SK-N-SH (cell line): ENCODE results near the gene SESN2. TPM values are rescaled to one million over a fixed set of nuclear protein-coding genes. Genes with fewer than 3 reads are reported as not detected.
A peak's percentile ranks its signal among the peaks of the same experiment; 100 is the strongest.

Experiments used
- CTCF ChIA-PET: fragments of 300-600, 350-600 bp; formaldehyde crosslinking; extraction: SDS; loops from one replicate; lab custom pipeline; 2021; lab: Yijun Ruan, JAX
- POLR2A ChIA-PET: fragments of 350-600 bp; sonication (Branson Sonifier 250); formaldehyde crosslinking; extraction: SDS; loops from one replicate; lab custom pipeline; 2020; ENCODE audit warnings: antibody characterized with exemption, inconsistent platforms; lab: Yijun Ruan, JAX
- DNase-seq: peaks from one replicate; pipeline ENCODE4 v3.0.0; 2012
- H2AFZ ChIP-seq: fragments of 200-600 bp; sonication (generic); 2 replicates; pipeline ENCODE4 v1.8.1; 2016; ENCODE audit warnings: antibody characterized with exemption, mild to moderate bottlenecking, low read depth
- H3F3A ChIP-seq: fragments of 200-600 bp; sonication (generic); replicated peaks from 2 replicates; pipeline ENCODE3; 2016; ENCODE audit warnings: antibody characterized with exemption, mild to moderate bottlenecking; ENCODE audit not compliant: insufficient read depth
- H3K27ac ChIP-seq, 2 experiments: fragments of 200-500 bp in 1 of 2; fragments of 200-600 bp in 1 of 2; sonication (Bioruptor generic) in 1 of 2; sonication (generic), shearing (Covaris generic) in 1 of 2; 2 replicates each; pipeline versions ENCODE4 v1.5.1 to v1.6.1; 2014 to 2016; ENCODE audit warnings: low read depth in 2 of 2, inconsistent platforms in 1 of 2, low read length in 1 of 2, mild to moderate bottlenecking in 1 of 2, mixed read lengths in 1 of 2
- H3K27me3 ChIP-seq: fragments of 200-600 bp; sonication (generic), shearing (Covaris generic); 2 replicates; pipeline ENCODE4 v1.6.1; 2016; ENCODE audit warnings: mixed run types; ENCODE audit not compliant: insufficient read depth
- H3K36me3 ChIP-seq, 2 experiments: fragments of 200-500 bp in 1 of 2; fragments of 200-600 bp in 1 of 2; sonication (Bioruptor generic) in 1 of 2; sonication (generic) in 1 of 2; replicated peaks in 1 of 2; 2 replicates each; pipeline versions ENCODE3 to v1.5.1; 2014 to 2016; ENCODE audit warnings: low read length in 1 of 2, mild to moderate bottlenecking in 1 of 2; ENCODE audit not compliant: insufficient read depth in 2 of 2, control insufficient read depth in 1 of 2
- H3K4me1 ChIP-seq, 2 experiments: fragments of 200-500 bp in 1 of 2; fragments of 200-600 bp in 1 of 2; sonication (Bioruptor generic) in 1 of 2; sonication (generic), shearing (Covaris generic) in 1 of 2; 2 replicates each; pipeline versions ENCODE4 v1.5.1 to v1.6.1; 2014 to 2016; ENCODE audit warnings: low read depth in 1 of 2, low read length in 1 of 2, mixed run types in 1 of 2; ENCODE audit not compliant: insufficient read depth in 2 of 2, control insufficient read depth in 1 of 2
- H3K4me2 ChIP-seq: fragments of 200-600 bp; sonication (generic), shearing (Covaris generic); 2 replicates; pipeline ENCODE4 v1.6.1; 2017; ENCODE audit warnings: mixed run types
- H3K4me3 ChIP-seq, 2 experiments: fragments of 200-500 bp in 1 of 2; fragments of 200-600 bp in 1 of 2; sonication (Bioruptor generic) in 1 of 2; sonication (generic), shearing (Covaris generic) in 1 of 2; 2 replicates each; pipeline versions ENCODE4 v1.5.1 to v1.8.1; 2014 to 2016; ENCODE audit warnings: low read depth in 2 of 2, inconsistent platforms in 1 of 2, low read length in 1 of 2, mild to moderate bottlenecking in 1 of 2, mixed read lengths in 1 of 2, moderate library complexity in 1 of 2
- H3K79me2 ChIP-seq: fragments of 200-600 bp; sonication (generic); 2 replicates; pipeline ENCODE4 v1.8.1; 2017; ENCODE audit warnings: mild to moderate bottlenecking; ENCODE audit not compliant: insufficient read depth
- H3K9ac ChIP-seq: fragments of 200-600 bp; sonication (generic); 2 replicates; pipeline ENCODE4 v1.6.1; 2017; ENCODE audit warnings: mixed run types
- H3K9me2 ChIP-seq: fragments of 200-600 bp; sonication (generic); 2 replicates; pipeline ENCODE4 v1.6.1; 2017; ENCODE audit warnings: mixed run types
- H3K9me3 ChIP-seq: fragments of 200-600 bp; sonication (generic); 2 replicates; pipeline ENCODE4 v1.6.1; 2017; ENCODE audit warnings: mixed run types, mild to moderate bottlenecking, moderate library complexity
- H4K20me1 ChIP-seq: fragments of 200-600 bp; sonication (generic); 2 replicates; pipeline ENCODE4 v1.6.1; 2017; ENCODE audit warnings: mild to moderate bottlenecking, mixed run types; ENCODE audit not compliant: insufficient read depth
- CTCF ChIP-seq: fragments of 200-600 bp; sonication (generic); IDR thresholded peaks from 2 replicates; pipeline ENCODE4 v1.6.1; 2017; ENCODE audit warnings: antibody characterized with exemption, mild to moderate bottlenecking, moderate library complexity
- ELF1 ChIP-seq: IDR thresholded peaks from 2 replicates; pipeline ENCODE4 v1.4.0; 2012
- FOXJ3 ChIP-seq: sonication (generic); formaldehyde crosslinking; IDR thresholded peaks from 2 replicates; pipeline ENCODE4 v1.5.1; 2020; ENCODE audit warnings: mild to moderate bottlenecking, missing genetic modification reagents
- GABPA ChIP-seq: IDR thresholded peaks from 2 replicates; pipeline ENCODE4 v1.4.0; 2012; ENCODE audit warnings: low read depth, mild to moderate bottlenecking
- GATA2 ChIP-seq: sonication (generic); formaldehyde crosslinking; IDR thresholded peaks from 2 replicates; pipeline ENCODE4 v1.5.0; 2020; ENCODE audit warnings: mild to moderate bottlenecking, missing genetic modification reagents
- IRF3 ChIP-seq: fragments of 150-350 bp; IDR thresholded peaks from 2 replicates; pipeline ENCODE4 v1.6.1; 2016; ENCODE audit warnings: mild to moderate bottlenecking, low read depth, low read length
- MEF2A ChIP-seq: IDR thresholded peaks from 2 replicates; pipeline ENCODE4 v1.4.0; 2012; ENCODE audit warnings: low read depth, borderline replicate concordance
- MXI1 ChIP-seq: IDR thresholded peaks from 2 replicates; pipeline ENCODE4 v1.6.1; 2012; ENCODE audit warnings: mild to moderate bottlenecking, low read depth, low read length, improper control_type of control experiment
- REST ChIP-seq: IDR thresholded peaks from 2 replicates; pipeline ENCODE4 v1.6.1; 2012; ENCODE audit warnings: mild to moderate bottlenecking, low read depth, low read length, moderate library complexity
- RFX5 ChIP-seq: IDR thresholded peaks from 2 replicates; pipeline ENCODE4 v1.6.1; 2012; ENCODE audit warnings: mild to moderate bottlenecking, improper control_type of control experiment, low read length
- RXRA ChIP-seq: IDR thresholded peaks from 2 replicates; pipeline ENCODE4 v1.4.0; 2012; ENCODE audit warnings: low read depth, mild to moderate bottlenecking, borderline replicate concordance
- SIN3A ChIP-seq: IDR thresholded peaks from 2 replicates; pipeline ENCODE4 v1.6.1; 2012; ENCODE audit warnings: low read depth, mild to moderate bottlenecking, low read length, moderate library complexity, borderline replicate concordance
- SMC3 ChIP-seq: IDR thresholded peaks from 2 replicates; pipeline ENCODE4 v1.6.1; 2012; ENCODE audit warnings: low read depth, low read length, improper control_type of control experiment
- TCF12 ChIP-seq: IDR thresholded peaks from 2 replicates; pipeline ENCODE4 v1.4.0; 2012
- TEAD4 ChIP-seq: IDR thresholded peaks from 2 replicates; pipeline ENCODE4 v1.4.0; 2012; ENCODE audit warnings: mild to moderate bottlenecking, borderline replicate concordance; ENCODE audit not compliant: insufficient read depth
- USF1 ChIP-seq: IDR thresholded peaks from 2 replicates; pipeline ENCODE4 v1.4.0; 2012; ENCODE audit warnings: low read depth, borderline replicate concordance
- YY1 ChIP-seq: IDR thresholded peaks from 2 replicates; pipeline ENCODE4 v1.4.0; 2012; ENCODE audit warnings: low read depth, mild to moderate bottlenecking
- WGBS: methylation state at CpG from one replicate; pipeline ENCODE4 v1.1.6; 2017; ENCODE audit warnings: low lambda C conversion rate; 5-methylcytosine and 5-hydroxymethylcytosine counted together
- polyA plus RNA-seq, 3 experiments: library from polyadenylated mRNA; depleted of rRNA; stranded (reverse); fragments of >200 nt; gene quantifications; 2 replicates each; pipeline ENCODE4 v1.2.3, GENCODE V29; 2012
- TF ChIP-seq, protein P1 (sequence below): IDR thresholded peaks from 2 replicates; pipeline ENCODE4; 2012

The SESN2 gene
- polyA plus RNA-seq, 1 of the 3 experiments (the other 2 are of a cell fraction): 14.1 TPM

DNA sequence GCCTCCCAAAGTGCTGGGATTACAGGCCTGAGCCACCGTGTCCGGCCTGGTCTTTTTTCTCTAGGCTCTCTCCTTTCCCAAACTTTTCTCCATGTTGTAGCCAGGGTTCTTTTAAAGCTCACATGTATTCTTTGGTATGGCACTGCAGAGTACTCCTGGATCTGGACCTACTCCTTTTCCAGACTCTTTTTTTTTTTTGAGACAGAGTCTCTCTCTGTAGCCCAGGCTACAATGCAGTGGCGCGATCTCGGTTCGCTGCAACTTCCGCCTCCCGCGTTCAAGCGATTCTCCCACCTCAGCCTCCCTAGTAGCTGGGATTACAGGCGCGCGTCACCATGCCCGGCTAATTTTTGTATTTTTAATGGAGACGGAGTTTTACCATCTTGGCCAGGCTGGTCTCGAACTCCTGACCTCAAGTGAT lies 68.9 kb downstream of the SESN2 start:
- Histone ChIP-seq H3K4me3 (peak overlapping the region; percentile 48 to 89), H3F3A (peaks cover 11% of the 10 kb centered on the region), H3K9me3 (no peaks in the 10 kb centered on the region), H3K27me3 (no peaks in the 10 kb centered on the region), H3K79me2 (peaks cover 19% of the 10 kb centered on the region; the same call in 1 of the 2 replicates), H3K9ac (peak overlapping the region; percentile 98), H3K4me1 (peaks cover 9% of the 10 kb centered on the region in 2 experiments; a peak in 2 of 4 replicates), H3K4me2 (peak overlapping the region; percentile 97), H3K36me3 (peaks cover 13 to 19% of the 10 kb centered on the region in 2 experiments), H4K20me1 (no peaks in the 10 kb centered on the region), H2AFZ (peak overlapping the region; percentile 99), H3K27ac (peak overlapping the region in 1 of 2 experiments; percentile 93; a peak in 2 of 4 replicates), H3K9me2 (no peaks in the 10 kb centered on the region)
- WGBS: 86% methylated on average over 16 of the region's 16 CpGs
- ChIA-PET CTCF (interaction anchor here (1.1 to 2.4 kb wide), 6 partner anchors 13 to 91 kb away, joined by 3 to 13 read pairs (median 5); no protein-coding TSS in a partner anchor), POLR2A (interaction anchor here (0.5 to 2.1 kb wide), 15 partner anchors 13 to 320 kb away, joined by 3 to 12 read pairs (median 3); partner anchors contain the start of genes ATP5IF1, PHACTR4, RNU11 and SESN2)
- no peak for TF ChIP-seq SIN3A
- TF ChIP-seq TCF12: no peak
- no peak for TF ChIP-seq REST
- no peak for TF ChIP-seq MXI1
- TF ChIP-seq CTCF: no peak
- TF ChIP-seq SMC3: no peak
- TF ChIP-seq ELF1: no peak
- TF ChIP-seq YY1: no peak
- TF ChIP-seq, protein P1, sequence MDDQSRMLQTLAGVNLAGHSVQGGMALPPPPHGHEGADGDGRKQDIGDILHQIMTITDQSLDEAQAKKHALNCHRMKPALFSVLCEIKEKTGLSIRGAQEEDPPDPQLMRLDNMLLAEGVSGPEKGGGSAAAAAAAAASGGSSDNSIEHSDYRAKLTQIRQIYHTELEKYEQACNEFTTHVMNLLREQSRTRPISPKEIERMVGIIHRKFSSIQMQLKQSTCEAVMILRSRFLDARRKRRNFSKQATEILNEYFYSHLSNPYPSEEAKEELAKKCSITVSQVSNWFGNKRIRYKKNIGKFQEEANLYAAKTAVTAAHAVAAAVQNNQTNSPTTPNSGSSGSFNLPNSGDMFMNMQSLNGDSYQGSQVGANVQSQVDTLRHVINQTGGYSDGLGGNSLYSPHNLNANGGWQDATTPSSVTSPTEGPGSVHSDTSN: no peak
- TF ChIP-seq TEAD4: no peak
- no peak for TF ChIP-seq GATA2 (CRISPR knock-in tag)
- no peak for TF ChIP-seq RFX5
- TF ChIP-seq MEF2A: no peak
- TF ChIP-seq USF1: no peak
- no peak for TF ChIP-seq IRF3
- no peak for TF ChIP-seq RXRA
- no peak for TF ChIP-seq GABPA
- no peak for TF ChIP-seq FOXJ3 (CRISPR knock-in tag)
- DNase-seq: no peak
